Caco-2 (cell line): ENCODE results near the gene FAM210B. TPM values are rescaled to one million over a fixed set of nuclear protein-coding genes. Genes with fewer than 3 reads are reported as not detected.
"Not testable (repeated sequence)": the region's sequence is repeated elsewhere in the genome, so short reads cannot be mapped to it uniquely, and the experiment has no call there.

Experiments used
- BruUV-seq: library from RNA; stranded (reverse); fragments of 400-500 nt; replicated peaks from 2 replicates; lab custom pipeline; 2021; lab: Mats Ljungman, UMichigan
- CTCF ChIA-PET: fragments of 300-600 bp; sonication (Branson Sonifier 250); formaldehyde crosslinking; loops from one replicate; lab custom pipeline; 2022; ENCODE audit warnings: antibody characterized with exemption; lab: Charles Lee
- POLR2A ChIA-PET: fragments of 300-600 bp; sonication (Branson Sonifier 250); formaldehyde crosslinking; loops from one replicate; lab custom pipeline; 2022; ENCODE audit warnings: antibody characterized with exemption; lab: Charles Lee
- DNase-seq, 2 experiments: peaks; one replicate each; pipeline versions ENCODE4 v3.0.0 to v3.0.0-alpha.2; 2020 to 2022
- H3K27me3 ChIP-seq: replicated peaks from 2 replicates; pipeline ENCODE4 v1.6.0; 2011; ENCODE audit warnings: low read length; ENCODE audit not compliant: control insufficient read depth, insufficient read depth
- H3K36me3 ChIP-seq: 2 replicates; pipeline ENCODE4 v1.5.1; 2011; ENCODE audit warnings: low read length; ENCODE audit not compliant: control insufficient read depth, insufficient read depth
- H3K4me1 ChIP-seq: fragments of 250-450 bp; sonication (Bioruptor Pico); 2 replicates; pipeline ENCODE4 v1.5.1; 2020; ENCODE audit warnings: mild to moderate bottlenecking
- H3K4me3 ChIP-seq: 2 replicates; pipeline ENCODE4 v1.5.1; 2011; ENCODE audit warnings: low read depth, mild to moderate bottlenecking, control low read depth, low read length
- H3K9me3 ChIP-seq: fragments of 250-450 bp; sonication (Bioruptor Pico); 2 replicates; pipeline ENCODE4 v1.5.1; 2020; ENCODE audit warnings: mild to moderate bottlenecking, moderate library complexity
- H3K27ac Mint-ChIP-seq: one replicate; pipeline ENCODE4 v1.8.0; 2022; ENCODE audit warnings: mixed read lengths; ENCODE audit not compliant: unreplicated experiment
- H3K27me3 Mint-ChIP-seq: one replicate; pipeline ENCODE4 v1.8.0; 2022; ENCODE audit warnings: mixed read lengths; ENCODE audit not compliant: insufficient read depth, unreplicated experiment
- H3K36me3 Mint-ChIP-seq: one replicate; pipeline ENCODE4 v1.8.0; 2022; ENCODE audit warnings: mild to moderate bottlenecking, mixed read lengths; ENCODE audit not compliant: insufficient read depth, unreplicated experiment
- H3K4me1 Mint-ChIP-seq: one replicate; pipeline ENCODE4 v1.8.0; 2022; ENCODE audit warnings: low read depth, mixed read lengths; ENCODE audit not compliant: unreplicated experiment
- H3K4me3 Mint-ChIP-seq: one replicate; pipeline ENCODE4 v1.8.0; 2022; ENCODE audit warnings: mild to moderate bottlenecking, moderate library complexity, mixed read lengths; ENCODE audit not compliant: unreplicated experiment
- H3K9me3 Mint-ChIP-seq: one replicate; pipeline ENCODE4 v1.8.0; 2022; ENCODE audit warnings: mixed read lengths; ENCODE audit not compliant: unreplicated experiment
- CTCF ChIP-seq, 2 experiments: fragments of 200-600 bp in 1 of 2; IDR thresholded peaks; 1 replicate in 1 of 2; 2 replicates in 1 of 2; pipeline versions ENCODE4 v1.5.1 to v1.8.0; 2011 to 2022; ENCODE audit warnings: antibody characterized with exemption in 1 of 2, control low read depth in 1 of 2, inconsistent platforms in 1 of 2, low read depth in 1 of 2, low read length in 1 of 2, mild to moderate bottlenecking in 1 of 2, moderate library complexity in 1 of 2; ENCODE audit not compliant: insufficient read depth in 1 of 2, severe bottlenecking in 1 of 2, unreplicated experiment in 1 of 2
- intact Hi-C: fragments of 100-400 bp; cut with micrococcal nuclease; formaldehyde crosslinking; loops from one replicate; pipeline ENCODE4 v1.10.0; 2022; ENCODE audit not compliant: unreplicated experiment
- total RNA-seq: library from RNA; stranded (reverse); gene quantifications from 2 replicates; pipeline ENCODE4 v1.2.3, GENCODE V29; 2022

FAM210B gene
- total RNA-seq, 1 experiment from 2014 or later: 20.5 TPM

- Mint-ChIP-seq H3K27ac (no peak overlapping the region), H3K36me3 (peaks cover under 1% of the 10 kb centered on the region), H3K4me1 (peaks cover 27% of the 10 kb centered on the region), H3K4me3 (no peak overlapping the region), H3K27me3 (no peaks in the 10 kb centered on the region), H3K9me3 (no peaks in the 10 kb centered on the region)
- no TSS peak for BruUV-seq
- POLR2A ChIA-PET: no interaction called here
- Histone ChIP-seq H3K27me3 (no peaks in the 10 kb centered on the region), H3K4me3 (no peak overlapping the region), H3K9me3 (no peaks in the 10 kb centered on the region), H3K36me3 (peaks cover 7% of the 10 kb centered on the region), H3K4me1 (peaks cover 8% of the 10 kb centered on the region)
- CTCF ChIA-PET: no interaction called here
- peak in 1 of 2 experiments; percentile 38 for DNase-seq
- intact Hi-C loops: no loop called here
- TF ChIP-seq CTCF (IDR thresholded peaks at IDR 0.05; ENCODE audit: insufficient read depth in 1 of 2, low read depth in 1 of 2, low read length in 1 of 2, severe bottlenecking in 1 of 2, unreplicated experiment in 1 of 2): no peak
Measured at GRCh38 chr20:56388882-56389281, 30.1 kb downstream of the FAM210B start.

- Mint-ChIP-seq H3K27ac (peak overlapping the region; percentile 1), H3K27me3 (no peaks in the 10 kb centered on the region), H3K9me3 (no peaks in the 10 kb centered on the region), H3K36me3 (peaks cover 1% of the 10 kb centered on the region), H3K4me1 (peaks cover 27% of the 10 kb centered on the region), H3K4me3 (peak overlapping the region; percentile 6)
- Histone ChIP-seq H3K36me3 (peaks cover 8% of the 10 kb centered on the region), H3K4me3 (no peak overlapping the region), H3K27me3 (no peaks in the 10 kb centered on the region), H3K4me1 (peaks cover 13% of the 10 kb centered on the region), H3K9me3 (no peaks in the 10 kb centered on the region)
- peak in 1 of 2 experiments; percentile 10 for DNase-seq
- ChIA-PET POLR2A (no interaction called here), CTCF (no interaction called here)
- intact Hi-C loops: no loop called here
- no TSS peak for BruUV-seq
- TF ChIP-seq CTCF (IDR thresholded peaks at IDR 0.05; ENCODE audit: insufficient read depth in 1 of 2, low read depth in 1 of 2, low read length in 1 of 2, severe bottlenecking in 1 of 2, unreplicated experiment in 1 of 2): no peak
Measured at GRCh38 chr20:56389807-56390206, 31.0 kb downstream of the FAM210B start.

GRCh38 chr20:56390396-56390795, 31.6 kb downstream of the FAM210B start:
- peak in 1 of 2 experiments; percentile 22 for DNase-seq
- intact Hi-C loops, H3K27me3 ChIP-seq, H3K9me3 Mint-ChIP-seq, H3K36me3 Mint-ChIP-seq, H3K36me3 ChIP-seq, H3K27ac Mint-ChIP-seq, CTCF ChIA-PET, H3K27me3 Mint-ChIP-seq, H3K9me3 ChIP-seq, BruUV-seq: not testable (repeated sequence)
- Histone ChIP-seq H3K4me3 (peak overlapping the region; percentile 74), H3K4me1 (peaks cover 13% of the 10 kb centered on the region)
- POLR2A ChIA-PET: interaction anchor here (0.6 to 0.7 kb wide), 2 partner anchors 49 to 138 kb away, joined by 3 read pairs; no protein-coding TSS in a partner anchor
- Mint-ChIP-seq H3K4me3 (peak overlapping the region; percentile 6), H3K4me1 (peaks cover 27% of the 10 kb centered on the region)
